HCT116 (cell line): ENCODE data around the gene PTCD3. TPM values are rescaled to one million over a fixed set of nuclear protein-coding genes. Genes with fewer than 3 reads are reported as not detected.

Experiments used
- ATAC-seq: fragments of 200-7000 bp; cut with Tn5 transposase; 2 replicates; pipeline ENCODE4 v1.9.1; 2020; ENCODE audit warnings: mild to moderate bottlenecking, moderate library complexity
- BruUV-seq: library from RNA; stranded (reverse); fragments of 400-500 nt; replicated peaks from 2 replicates; lab custom pipeline; 2021; lab: Mats Ljungman, UMichigan
- CTCF ChIA-PET: fragments of 300-600 bp; sonication (Branson Sonifier 250); formaldehyde crosslinking; loops from one replicate; lab custom pipeline; 2021; ENCODE audit warnings: antibody characterized with exemption; lab: Charles Lee
- POLR2A ChIA-PET: fragments of 300-600, 350-600 bp; sonication (Branson Sonifier 250); formaldehyde crosslinking; loops from one replicate; lab custom pipeline; 2021; ENCODE audit warnings: antibody characterized with exemption; lab: Charles Lee
- RAD21 ChIA-PET, 2 experiments: fragments of 300-600 bp; sonication (Branson Sonifier 250); formaldehyde crosslinking; loops; one replicate each; lab custom pipeline; 2023; ENCODE audit warnings: low total read pairs in 2 of 2; ENCODE audit not compliant: uncharacterized antibody in 2 of 2, unreplicated experiment in 2 of 2, low non-redundant PET in 1 of 2; lab: Charles Lee
- DNase-seq: peaks from one replicate; pipeline ENCODE4 v3.0.0-alpha.2; 2010; ENCODE audit warnings: low read depth, low spot score
- H2AFZ ChIP-seq: fragments of 200-600 bp; shearing (Covaris generic), sonication (generic); 2 replicates; pipeline ENCODE4 v1.6.1; 2017; ENCODE audit warnings: low read depth, mixed run types, mixed read lengths, antibody characterized with exemption, low read length; ENCODE audit not compliant: poor library complexity, severe bottlenecking
- H3K27ac ChIP-seq: 2 replicates; pipeline ENCODE4 v1.5.1; 2012; ENCODE audit warnings: low read depth, low read length
- H3K27me3 ChIP-seq: fragments of 200-600 bp; sonication (generic); 2 replicates; pipeline ENCODE4 v1.6.1; 2016; ENCODE audit warnings: mixed run types, low read length, mixed read lengths; ENCODE audit not compliant: insufficient read depth
- H3K36me3 ChIP-seq, 2 experiments: fragments of 200-500 bp in 1 of 2; fragments of 200-600 bp in 1 of 2; sonication (Bioruptor generic) in 1 of 2; sonication (generic) in 1 of 2; 2 replicates each; pipeline versions ENCODE4 v1.5.1 to v1.6.1; 2014 to 2016; ENCODE audit warnings: low read length in 2 of 2, inconsistent platforms in 1 of 2, mixed read lengths in 1 of 2, mixed run types in 1 of 2; ENCODE audit not compliant: insufficient read depth in 2 of 2, control insufficient read depth in 1 of 2
- H3K4me1 ChIP-seq, 2 experiments: fragments of 200-600 bp in 1 of 2; sonication (generic) in 1 of 2; 2 replicates each; pipeline versions ENCODE4 v1.5.1 to v1.6.1; 2012 to 2017; ENCODE audit warnings: low read length in 2 of 2, inconsistent platforms in 1 of 2, mild to moderate bottlenecking in 1 of 2, mixed read lengths in 1 of 2, mixed run types in 1 of 2, moderate library complexity in 1 of 2; ENCODE audit not compliant: insufficient read depth in 2 of 2, control insufficient read depth in 1 of 2
- H3K4me2 ChIP-seq: fragments of 200-600 bp; sonication (generic); 2 replicates; pipeline ENCODE4 v1.6.1; 2017; ENCODE audit warnings: mixed run types, low read length, mixed read lengths
- H3K4me3 ChIP-seq, 2 experiments: fragments of 200-600 bp in 1 of 2; sonication (generic) in 1 of 2; replicated peaks in 1 of 2; 2 replicates each; pipeline ENCODE4 v1.5.1; 2011 to 2016; ENCODE audit warnings: low read length in 2 of 2, control low read depth in 1 of 2, low read depth in 1 of 2, mild to moderate bottlenecking in 1 of 2, mixed read lengths in 1 of 2, mixed run types in 1 of 2
- H3K79me2 ChIP-seq: fragments of 200-600 bp; sonication (generic); 2 replicates; pipeline ENCODE4 v1.6.1; 2017; ENCODE audit warnings: mild to moderate bottlenecking, mixed run types, low read length, moderate library complexity, mixed read lengths; ENCODE audit not compliant: insufficient read depth
- H3K9ac ChIP-seq: fragments of 200-600 bp; sonication (generic); 2 replicates; pipeline ENCODE4 v1.6.1; 2016; ENCODE audit warnings: low read length, mixed read lengths
- H3K9me2 ChIP-seq: fragments of 200-600 bp; sonication (generic), shearing (Covaris generic); 2 replicates; pipeline ENCODE4 v1.6.1; 2017; ENCODE audit warnings: mixed run types, mild to moderate bottlenecking, moderate library complexity; ENCODE audit not compliant: insufficient read depth
- H3K9me3 ChIP-seq, 2 experiments: fragments of 200-500 bp in 1 of 2; fragments of 200-600 bp in 1 of 2; sonication (Bioruptor generic) in 1 of 2; sonication (generic) in 1 of 2; 2 replicates each; pipeline ENCODE4 v1.6.1; 2014 to 2017; ENCODE audit warnings: low read length in 2 of 2, mixed read lengths in 2 of 2, inconsistent platforms in 1 of 2, low read depth in 1 of 2, mild to moderate bottlenecking in 1 of 2, mixed run types in 1 of 2, moderate library complexity in 1 of 2; ENCODE audit not compliant: control insufficient read depth in 1 of 2, insufficient read depth in 1 of 2
- H4K20me1 ChIP-seq: fragments of 200-600 bp; sonication (generic), shearing (Covaris generic); 2 replicates; pipeline ENCODE4 v1.6.1; 2017; ENCODE audit warnings: mixed run types, mild to moderate bottlenecking, moderate library complexity; ENCODE audit not compliant: insufficient read depth
- CBX3 ChIP-seq: IDR thresholded peaks from 2 replicates; pipeline ENCODE4 v1.6.1; 2012; ENCODE audit warnings: low read depth
- CEBPB ChIP-seq: IDR thresholded peaks from 2 replicates; pipeline ENCODE4 v1.6.1; 2012; ENCODE audit warnings: low read depth
- EZH2 ChIP-seq: fragments of 200-600 bp; sonication (generic); IDR thresholded peaks from 2 replicates; pipeline ENCODE4 v1.6.1; 2017; ENCODE audit warnings: antibody characterized with exemption, mixed run types
- EZH2phosphoT487 ChIP-seq: fragments of 200-600 bp; IDR thresholded peaks from 2 replicates; pipeline ENCODE4 v1.6.1; 2018; ENCODE audit warnings: antibody characterized with exemption, borderline replicate concordance
- FOSL1 ChIP-seq: IDR thresholded peaks from 2 replicates; pipeline ENCODE4 v1.6.1; 2012; ENCODE audit warnings: low read depth
- RAD21 ChIP-seq: IDR thresholded peaks from 2 replicates; pipeline ENCODE4 v1.6.1; 2012; ENCODE audit warnings: low read depth, mild to moderate bottlenecking
- SIN3A ChIP-seq: IDR thresholded peaks from 2 replicates; pipeline ENCODE4 v1.6.1; 2012; ENCODE audit warnings: low read depth
- SRF ChIP-seq: IDR thresholded peaks from 2 replicates; pipeline ENCODE4 v1.6.1; 2012; ENCODE audit warnings: low read depth
- TCF7L2 ChIP-seq: IDR thresholded peaks from 2 replicates; pipeline ENCODE4 v1.7.0; 2011; ENCODE audit warnings: borderline replicate concordance, inconsistent platforms; ENCODE audit not compliant: insufficient read depth, insufficient read length; ENCODE audit errors: extremely low read depth
- ZNF274 ChIP-seq: fragments of 200-500 bp; sonication (Bioruptor generic); IDR thresholded peaks from 2 replicates; pipeline ENCODE4 v1.6.1; 2014; ENCODE audit warnings: mild to moderate bottlenecking, low read depth, low read length, inconsistent platforms
- intact Hi-C: fragments of 100-400 bp; cut with micrococcal nuclease; formaldehyde crosslinking; loops from 2 replicates; pipeline ENCODE4 v1.10.0; 2022
- total RNA-seq: library from RNA; stranded (reverse); gene quantifications from one replicate; pipeline ENCODE4 v1.2.1, GENCODE V29; 2021; ENCODE audit not compliant: unreplicated experiment

The PTCD3 gene
- total RNA-seq, 1 experiment from 2014 or later: 154 TPM

GRCh38 chr2:86186431-86186830, 80.4 kb downstream of the PTCD3 start:
- RAD21 ChIA-PET: no interaction called here
- no peak overlapping the region for H3K4me3 ChIP-seq
- no peaks in the 10 kb centered on the region for H3K9me2 ChIP-seq
- no peak overlapping the region for H3K27ac ChIP-seq
- CTCF ChIA-PET: no interaction called here
- H3K27me3 ChIP-seq: no peaks in the 10 kb centered on the region
- H4K20me1 ChIP-seq: peaks cover 14% of the 10 kb centered on the region; the same call in 1 of the 2 replicates
- POLR2A ChIA-PET: no interaction called here
- no peak for DNase-seq
- BruUV-seq: no TSS peak
- H3K9me3 ChIP-seq: no peaks in the 10 kb centered on the region
- H3K79me2 ChIP-seq: peaks cover 100% of the 10 kb centered on the region
- H3K36me3 ChIP-seq: peaks cover 0 to 8% of the 10 kb centered on the region in 2 experiments; a peak in 1 of 4 replicates
- TF ChIP-seq RAD21: no peak
- TF ChIP-seq FOSL1: no peak
- TF ChIP-seq SIN3A: no peak
- TF ChIP-seq TCF7L2: no peak
- no peak for TF ChIP-seq EZH2phosphoT487
- no peak for TF ChIP-seq CEBPB
- no peak for TF ChIP-seq SRF
- TF ChIP-seq ZNF274: no peak
- TF ChIP-seq CBX3: no peak
- no peak for TF ChIP-seq EZH2
- H3K9ac ChIP-seq: no peak overlapping the region
- intact Hi-C loops: no loop called here
- ATAC-seq: no peak
- H3K4me1 ChIP-seq: no peaks in the 10 kb centered on the region
- no peak overlapping the region for H3K4me2 ChIP-seq
- no peak overlapping the region for H2AFZ ChIP-seq

GRCh38 chr2:86189782-86190416, 83.9 kb downstream of the PTCD3 start:
- POLR2A ChIA-PET: no interaction called here
- TF ChIP-seq RAD21: no peak
- no peaks in the 10 kb centered on the region for H3K9me3 ChIP-seq
- no peaks in the 10 kb centered on the region for H3K27me3 ChIP-seq
- H3K79me2 ChIP-seq: peaks cover 97% of the 10 kb centered on the region
- H3K4me2 ChIP-seq: no peak overlapping the region
- peaks cover 5 to 10% of the 10 kb centered on the region in 2 experiments; a peak in 3 of 4 replicates for H3K4me1 ChIP-seq
- CTCF ChIA-PET: no interaction called here
- no peak overlapping the region for H3K4me3 ChIP-seq
- no peaks in the 10 kb centered on the region for H3K9me2 ChIP-seq
- DNase-seq: no peak
- RAD21 ChIA-PET: no interaction called here
- no peak overlapping the region for H2AFZ ChIP-seq
- H3K36me3 ChIP-seq: peaks cover 0 to 9% of the 10 kb centered on the region in 2 experiments; a peak in 1 of 4 replicates
- H3K27ac ChIP-seq: no peak overlapping the region
- peaks cover 10% of the 10 kb centered on the region; the same call in 1 of the 2 replicates for H4K20me1 ChIP-seq
- BruUV-seq: no TSS peak
- no peak for ATAC-seq
- intact Hi-C loops: no loop called here
- H3K9ac ChIP-seq: no peak overlapping the region

Other genes starting within 250 kb of the PTCD3 start
- 14.8 TPM for gene ST3GAL5, start 217.2 kb upstream of the PTCD3 start, total RNA-seq
- 46.6 TPM for gene POLR1A, start 349 bp upstream of the PTCD3 start, total RNA-seq
- 125 TPM for gene IMMT, start 89.2 kb downstream of the PTCD3 start, total RNA-seq
- gene MRPL35, start 93.2 kb downstream of the PTCD3 start, total RNA-seq: 50.3 TPM
- gene REEP1, start 231.4 kb downstream of the PTCD3 start, total RNA-seq: 5.9 TPM